ENCODE results near the gene CCDC60. TPM values are rescaled to one million over a fixed set of nuclear protein-coding genes. Genes with fewer than 3 reads are reported as not detected.

CCDC60 gene
- total RNA-seq, 5 donors from 2014 or later (not counting 1 experiment from before 2014, with no cell fraction given), result not detected

DNA sequence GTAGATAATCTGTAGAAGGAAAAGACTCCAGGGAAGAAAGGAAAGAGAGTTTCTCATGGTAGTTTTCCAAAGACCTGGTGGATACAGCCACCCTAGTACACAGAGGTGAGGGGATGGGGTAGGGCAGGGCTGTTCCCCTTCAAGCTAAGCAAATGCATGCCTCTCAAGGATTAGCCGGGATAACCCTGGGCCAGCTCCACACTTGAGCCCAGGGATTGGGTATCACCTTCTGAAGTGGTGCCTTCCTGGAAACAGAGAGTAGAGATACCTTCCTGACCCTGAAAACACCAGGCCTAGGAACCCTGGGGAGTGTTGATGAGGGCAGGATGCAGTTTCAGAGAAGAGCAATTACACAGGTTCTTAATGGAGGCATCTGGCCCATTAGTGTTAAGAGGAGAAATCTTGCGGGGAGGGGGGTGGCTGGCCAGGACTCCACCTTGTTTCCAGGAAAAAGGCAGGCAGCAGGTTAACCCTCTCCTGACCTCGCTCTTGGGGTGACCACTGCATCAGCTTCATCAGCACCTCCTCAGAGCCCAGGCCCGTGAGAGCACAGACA, 152.1 kb downstream of the CCDC60 start:
- Histone ChIP-seq H3K27me3 (replicated peaks in 1 of 2; ENCODE audit: control insufficient read depth in 2 of 2, extremely low read depth in 1 of 2, insufficient read depth in 2 of 2, low read length in 1 of 2) (peaks cover 0 to 18% of the 10 kb centered on the region in 2 experiments), H3K4me1 (ENCODE audit: control insufficient read depth in 1 of 2, extremely low read depth in 1 of 2, insufficient read depth in 2 of 2, low read length in 2 of 2) (no peaks in the 10 kb centered on the region), H3K36me3 (ENCODE audit: control insufficient read depth in 2 of 2, extremely low read depth in 1 of 2, insufficient read depth in 1 of 2, low read length in 1 of 2) (no peaks in the 10 kb centered on the region), H3K9me3 (no peaks in the 10 kb centered on the region), H3K4me3 (ENCODE audit: control insufficient read depth in 1 of 2, extremely low read depth in 1 of 2, low read length in 1 of 2) (no peak overlapping the region), H3K27ac (ENCODE audit: low read length) (no peak overlapping the region)
- H3K36me3 Mint-ChIP-seq, result no peaks in the 10 kb centered on the region
- ATAC-seq (replicated peaks in 1 of 4) (no peak), DNase-seq (no peak)
- POLR2A ChIA-PET, result no interaction called here
- H3K27ac Mint-ChIP-seq, result no peak overlapping the region
- WGBS (ENCODE audit: insufficient coverage), result 33% methylated on average over 4 of the region's 4 CpGs
- H3K9me3 Mint-ChIP-seq, result no peaks in the 10 kb centered on the region
- peaks cover 21 to 29% of the 10 kb centered on the region in 2 donors for H3K27me3 Mint-ChIP-seq
- CTCF ChIA-PET, result interaction anchor here (0.6 to 0.7 kb wide), 2 partner anchors 53 to 366 kb away, joined by 3 to 4 read pairs; no protein-coding TSS in a partner anchor
- H3K4me3 Mint-ChIP-seq, result no peak overlapping the region
- H3K4me1 Mint-ChIP-seq, result no peaks in the 10 kb centered on the region

DNA sequence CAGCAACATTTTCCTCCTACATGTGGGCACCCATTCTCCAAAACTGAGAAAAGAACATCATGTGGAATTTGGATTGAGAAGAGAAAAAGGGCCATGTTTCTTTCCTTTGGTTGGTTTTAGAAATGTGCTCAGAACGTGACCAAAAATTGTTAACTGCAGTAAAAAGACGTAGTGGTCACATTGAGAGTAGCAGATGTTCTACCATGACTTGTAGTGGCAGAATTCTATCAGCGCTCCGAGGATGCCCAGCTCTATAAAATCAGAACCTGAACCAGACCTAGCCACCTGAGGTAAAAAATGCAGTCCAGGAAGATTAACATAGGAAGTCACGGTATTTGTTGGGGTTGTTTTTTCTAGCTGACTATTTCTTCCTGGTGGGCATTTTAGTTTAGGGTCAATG, 157.3 kb downstream of the CCDC60 start:
- H3K27ac Mint-ChIP-seq, result no peak overlapping the region
- H3K9me3 Mint-ChIP-seq, result no peaks in the 10 kb centered on the region
- ATAC-seq (replicated peaks in 1 of 4), result no peak
- no peak overlapping the region for H3K4me3 ChIP-seq (ENCODE audit: control insufficient read depth in 1 of 2, extremely low read depth in 1 of 2, low read length in 1 of 2)
- H3K9me3 ChIP-seq, result no peaks in the 10 kb centered on the region
- H3K27ac ChIP-seq (ENCODE audit: low read length), result no peak overlapping the region
- no peak for DNase-seq
- POLR2A ChIA-PET, result interaction anchor here in 1 of 2 donors (0.6 kb wide), 1 partner anchor 997 kb away, joined by 6 read pairs; no protein-coding TSS in a partner anchor
- CTCF ChIA-PET, result no interaction called here
- H3K4me1 Mint-ChIP-seq, result no peaks in the 10 kb centered on the region
- no peaks in the 10 kb centered on the region for H3K36me3 ChIP-seq (ENCODE audit: control insufficient read depth in 2 of 2, extremely low read depth in 1 of 2, insufficient read depth in 1 of 2, low read length in 1 of 2)
- WGBS (ENCODE audit: insufficient coverage), result 68% methylated on average over 3 of the region's 5 CpGs
- H3K4me3 Mint-ChIP-seq, result no peak overlapping the region
- H3K27me3 ChIP-seq (replicated peaks in 1 of 2; ENCODE audit: control insufficient read depth in 2 of 2, extremely low read depth in 1 of 2, insufficient read depth in 2 of 2, low read length in 1 of 2), result peaks cover 0 to 9% of the 10 kb centered on the region in 2 experiments
- H3K36me3 Mint-ChIP-seq, result no peaks in the 10 kb centered on the region
- H3K27me3 Mint-ChIP-seq, result peaks cover 22 to 23% of the 10 kb centered on the region in 2 donors
- no peaks in the 10 kb centered on the region for H3K4me1 ChIP-seq (ENCODE audit: control insufficient read depth in 1 of 2, extremely low read depth in 1 of 2, insufficient read depth in 2 of 2, low read length in 2 of 2)

DNA sequence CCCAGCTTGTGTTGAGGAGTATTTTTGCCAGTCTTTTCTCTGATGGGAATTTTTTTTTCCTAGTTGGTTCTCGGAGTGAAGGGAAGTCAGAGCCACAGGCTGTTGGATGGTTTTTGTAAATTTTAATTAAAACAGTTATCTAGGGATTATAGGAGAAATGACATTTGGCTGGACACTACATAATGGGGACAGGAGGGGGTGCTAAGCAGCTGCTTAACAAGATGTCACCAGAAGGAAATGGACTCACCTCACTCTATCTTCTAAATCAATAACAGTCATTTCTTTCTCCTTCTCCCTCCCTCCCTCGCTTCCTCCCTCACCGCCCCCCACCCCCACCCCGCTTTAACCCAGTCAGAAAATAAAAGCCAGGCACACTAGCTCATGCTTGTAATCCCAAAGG, 165.7 kb downstream of the CCDC60 start:
- no peak overlapping the region for H3K27ac ChIP-seq (ENCODE audit: low read length)
- CTCF ChIA-PET, result no interaction called here
- Mint-ChIP-seq H3K4me1 (no peaks in the 10 kb centered on the region), H3K4me3 (no peak overlapping the region), H3K9me3 (no peaks in the 10 kb centered on the region), H3K27ac (no peak overlapping the region), H3K27me3 (peaks cover 12 to 31% of the 10 kb centered on the region in 2 donors), H3K36me3 (no peaks in the 10 kb centered on the region)
- H3K27me3 ChIP-seq (replicated peaks in 1 of 2; ENCODE audit: control insufficient read depth in 2 of 2, extremely low read depth in 1 of 2, insufficient read depth in 2 of 2, low read length in 1 of 2), result peaks cover 0 to 4% of the 10 kb centered on the region in 2 experiments
- POLR2A ChIA-PET, result no interaction called here
- ATAC-seq (replicated peaks in 1 of 4) (no peak), DNase-seq (no peak)
- H3K4me3 ChIP-seq (ENCODE audit: control insufficient read depth in 1 of 2, extremely low read depth in 1 of 2, low read length in 1 of 2), result no peak overlapping the region
- no peaks in the 10 kb centered on the region for H3K4me1 ChIP-seq (ENCODE audit: control insufficient read depth in 1 of 2, extremely low read depth in 1 of 2, insufficient read depth in 2 of 2, low read length in 2 of 2)
- WGBS (ENCODE audit: insufficient coverage), result 86% methylated on average over 1 of the region's 4 CpGs
- no peaks in the 10 kb centered on the region for H3K36me3 ChIP-seq (ENCODE audit: control insufficient read depth in 2 of 2, extremely low read depth in 1 of 2, insufficient read depth in 1 of 2, low read length in 1 of 2)
- H3K9me3 ChIP-seq, result no peaks in the 10 kb centered on the region

DNA sequence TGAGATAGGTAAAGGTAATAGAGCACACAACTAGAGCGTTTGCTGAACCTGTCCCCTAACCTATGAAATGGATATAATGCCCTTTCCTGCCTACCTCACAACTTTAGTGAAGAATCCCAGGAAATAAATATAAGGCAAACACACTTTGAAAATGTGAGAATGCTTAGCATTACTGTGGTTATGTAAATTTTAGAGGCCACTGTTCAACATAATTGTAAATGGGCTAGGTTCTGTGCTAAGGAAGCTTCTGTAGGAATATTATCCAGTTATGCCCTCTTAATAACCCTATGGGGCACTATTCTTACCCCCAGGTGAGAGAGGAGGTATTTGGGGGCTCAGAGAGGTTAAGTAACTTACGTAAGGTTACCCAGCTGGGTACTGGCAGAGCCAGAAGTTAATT, 166.5 kb downstream of the CCDC60 start:
- H3K27ac Mint-ChIP-seq, result no peak overlapping the region
- Histone ChIP-seq H3K36me3 (ENCODE audit: control insufficient read depth in 2 of 2, extremely low read depth in 1 of 2, insufficient read depth in 1 of 2, low read length in 1 of 2) (no peaks in the 10 kb centered on the region), H3K27me3 (replicated peaks in 1 of 2; ENCODE audit: control insufficient read depth in 2 of 2, extremely low read depth in 1 of 2, insufficient read depth in 2 of 2, low read length in 1 of 2) (peaks cover 0 to 4% of the 10 kb centered on the region in 2 experiments), H3K9me3 (no peaks in the 10 kb centered on the region), H3K4me3 (ENCODE audit: control insufficient read depth in 1 of 2, extremely low read depth in 1 of 2, low read length in 1 of 2) (no peak overlapping the region), H3K27ac (ENCODE audit: low read length) (no peak overlapping the region), H3K4me1 (ENCODE audit: control insufficient read depth in 1 of 2, extremely low read depth in 1 of 2, insufficient read depth in 2 of 2, low read length in 2 of 2) (no peaks in the 10 kb centered on the region)
- no peak overlapping the region for H3K4me3 Mint-ChIP-seq
- no peaks in the 10 kb centered on the region for H3K36me3 Mint-ChIP-seq
- CTCF ChIA-PET, result interaction anchor here in 1 of 2 donors (0.7 kb wide), 1 partner anchor 14 kb away, joined by 3 read pairs; no protein-coding TSS in a partner anchor
- no peak for DNase-seq
- H3K4me1 Mint-ChIP-seq, result no peaks in the 10 kb centered on the region
- ATAC-seq (replicated peaks in 1 of 4), result no peak
- H3K27me3 Mint-ChIP-seq, result peaks cover 12 to 31% of the 10 kb centered on the region in 2 donors
- WGBS (ENCODE audit: insufficient coverage), result no CpG with 5 or more reads among the region's 2 CpGs
- no peaks in the 10 kb centered on the region for H3K9me3 Mint-ChIP-seq
- POLR2A ChIA-PET, result no interaction called here

DNA sequence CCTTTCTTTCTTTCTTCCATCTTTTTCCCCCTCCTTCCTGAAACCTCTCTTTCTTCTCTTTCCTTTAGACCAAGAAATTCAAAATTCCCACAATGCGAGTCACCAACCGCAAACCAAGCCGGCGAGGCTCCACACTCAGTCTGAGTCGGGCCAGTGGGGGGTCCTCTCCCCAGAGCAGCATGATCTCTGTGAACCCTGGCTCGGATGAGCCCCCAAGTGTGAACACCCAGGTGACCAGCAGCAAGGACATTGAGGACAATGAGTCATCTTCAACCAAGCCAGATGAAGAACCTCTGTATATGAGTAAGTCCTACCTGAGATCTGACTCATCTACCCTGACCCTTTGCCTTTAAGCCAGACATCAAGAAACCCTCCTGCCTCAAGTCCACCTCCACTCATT, 170.5 kb downstream of the CCDC60 start:
- ATAC-seq (replicated peaks in 1 of 4), result no peak
- CTCF ChIA-PET, result no interaction called here
- no peaks in the 10 kb centered on the region for H3K36me3 ChIP-seq (ENCODE audit: control insufficient read depth in 2 of 2, extremely low read depth in 1 of 2, insufficient read depth in 1 of 2, low read length in 1 of 2)
- H3K27me3 ChIP-seq (replicated peaks in 1 of 2; ENCODE audit: control insufficient read depth in 2 of 2, extremely low read depth in 1 of 2, insufficient read depth in 2 of 2, low read length in 1 of 2), result peaks cover 0 to 9% of the 10 kb centered on the region in 2 experiments
- Mint-ChIP-seq H3K36me3 (no peaks in the 10 kb centered on the region), H3K4me3 (no peak overlapping the region), H3K4me1 (no peaks in the 10 kb centered on the region), H3K9me3 (no peaks in the 10 kb centered on the region), H3K27me3 (peaks cover 7 to 24% of the 10 kb centered on the region in 2 donors), H3K27ac (no peak overlapping the region)
- POLR2A ChIA-PET, result no interaction called here
- no peaks in the 10 kb centered on the region for H3K9me3 ChIP-seq
- no peak overlapping the region for H3K4me3 ChIP-seq (ENCODE audit: control insufficient read depth in 1 of 2, extremely low read depth in 1 of 2, low read length in 1 of 2)
- WGBS (ENCODE audit: insufficient coverage), result 83% methylated on average over 6 of the region's 6 CpGs
- DNase-seq, result no peak
- no peak overlapping the region for H3K27ac ChIP-seq (ENCODE audit: low read length)
- no peaks in the 10 kb centered on the region for H3K4me1 ChIP-seq (ENCODE audit: control insufficient read depth in 1 of 2, extremely low read depth in 1 of 2, insufficient read depth in 2 of 2, low read length in 2 of 2)

DNA sequence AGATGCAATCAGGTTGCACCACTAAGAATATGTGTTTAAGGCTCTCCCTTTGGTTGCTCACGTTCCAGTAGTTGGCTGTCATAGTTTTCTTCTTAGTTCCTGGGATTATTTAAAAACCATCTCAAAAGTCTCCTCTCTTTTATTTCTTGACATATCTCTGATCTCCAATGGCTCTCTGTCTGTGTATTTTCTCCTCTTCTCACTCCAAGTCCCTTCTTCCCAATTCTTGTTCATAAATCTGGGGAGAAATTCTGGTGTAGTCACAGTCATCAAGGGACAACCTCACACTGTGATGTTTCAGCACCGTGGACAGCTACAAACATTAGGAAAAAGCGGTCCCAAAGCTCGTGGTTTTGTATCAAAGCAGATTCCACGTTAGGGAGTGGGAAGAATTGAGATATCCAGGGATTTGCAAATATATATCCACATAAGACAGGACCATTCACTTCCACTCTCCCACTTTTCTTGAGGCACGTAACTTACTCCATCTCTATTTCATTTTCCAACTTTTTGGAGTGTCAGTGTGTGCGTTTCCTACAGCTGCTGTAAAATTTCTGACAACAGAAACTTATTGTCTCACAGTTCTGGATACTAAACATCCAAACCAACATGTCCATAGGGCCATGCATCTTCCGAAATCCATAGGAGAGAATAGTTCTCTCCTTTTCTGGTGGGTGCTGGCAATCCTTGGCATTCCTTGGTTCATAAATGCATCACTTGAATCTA, 178.4 kb downstream of the CCDC60 start:
- Mint-ChIP-seq H3K4me3 (no peak overlapping the region), H3K27me3 (peaks cover 18 to 21% of the 10 kb centered on the region in 2 donors), H3K36me3 (no peaks in the 10 kb centered on the region), H3K4me1 (no peaks in the 10 kb centered on the region), H3K27ac (no peak overlapping the region), H3K9me3 (peaks cover 0 to 3% (median 0%) of the 10 kb centered on the region in 3 donors)
- ChIA-PET POLR2A (no interaction called here), CTCF (no interaction called here)
- Histone ChIP-seq H3K36me3 (ENCODE audit: control insufficient read depth in 2 of 2, extremely low read depth in 1 of 2, insufficient read depth in 1 of 2, low read length in 1 of 2) (no peaks in the 10 kb centered on the region), H3K4me3 (ENCODE audit: control insufficient read depth in 1 of 2, extremely low read depth in 1 of 2, low read length in 1 of 2) (no peak overlapping the region), H3K9me3 (no peaks in the 10 kb centered on the region), H3K4me1 (ENCODE audit: control insufficient read depth in 1 of 2, extremely low read depth in 1 of 2, insufficient read depth in 2 of 2, low read length in 2 of 2) (no peaks in the 10 kb centered on the region), H3K27ac (ENCODE audit: low read length) (no peak overlapping the region), H3K27me3 (replicated peaks in 1 of 2; ENCODE audit: control insufficient read depth in 2 of 2, extremely low read depth in 1 of 2, insufficient read depth in 2 of 2, low read length in 1 of 2) (peaks cover 0 to 5% of the 10 kb centered on the region in 2 experiments)
- ATAC-seq (replicated peaks in 1 of 4) (no peak), DNase-seq (no peak)
- 83% methylated on average over 2 of the region's 8 CpGs for WGBS (ENCODE audit: insufficient coverage)
